HG03575 (cell line): ENCODE results near the gene DNAH6.

Source experiments
- ATAC-seq: cut with Tn5 transposase; IDR thresholded peaks from one replicate; pipeline ENCODE4 v1.9.1; 2021; ENCODE audit not compliant: unreplicated experiment, insufficient number of reproducible peaks, low FRiP score; ENCODE audit errors: extremely low read depth

The DNAH6 gene

GRCh38 chr2:84654414-84654813, 138.1 kb downstream of the DNAH6 start:
- ATAC-seq, result no peak

DNA sequence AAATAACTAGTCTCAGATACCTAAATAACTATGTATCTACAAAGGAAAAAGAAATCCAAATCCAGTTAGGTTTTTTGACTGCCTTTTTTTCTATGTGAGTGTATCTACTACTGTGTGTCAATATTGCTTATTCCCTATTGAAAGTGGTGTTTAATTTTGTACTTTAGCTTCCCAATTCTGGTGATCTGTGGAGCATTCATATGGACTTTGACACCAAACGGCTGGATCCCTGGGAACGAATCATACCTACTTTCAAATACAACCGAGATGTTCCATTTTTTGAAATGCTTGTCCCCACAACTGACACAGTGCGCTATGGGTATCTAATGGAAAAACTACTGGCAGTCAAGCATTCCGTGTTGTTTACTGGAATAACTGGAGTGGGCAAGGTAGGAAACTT, 152.8 kb downstream of the DNAH6 start:
- ATAC-seq, result no peak

GRCh38 chr2:84674099-84674498, 157.8 kb downstream of the DNAH6 start:
- ATAC-seq, result no peak

DNA sequence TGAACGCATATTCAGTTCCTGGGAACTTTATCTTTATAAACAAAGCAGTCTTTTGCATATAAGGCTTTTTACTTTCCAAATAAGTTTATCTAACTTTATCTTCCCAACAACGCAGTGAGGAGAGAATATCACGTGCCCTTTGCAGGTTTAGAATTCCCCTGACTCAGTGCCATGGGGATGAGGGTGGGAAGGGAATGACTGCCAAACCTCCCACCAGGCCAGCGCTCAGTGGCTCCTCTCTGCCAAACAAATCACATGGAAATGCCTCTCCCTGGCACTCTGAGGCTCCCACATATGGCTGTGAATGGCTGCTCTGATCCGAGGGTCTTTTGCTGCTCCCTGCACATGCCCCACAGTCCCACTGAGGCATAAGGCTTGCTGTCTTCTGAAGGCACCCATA, 158.3 kb downstream of the DNAH6 start:
- no peak for ATAC-seq

GRCh38 chr2:84676295-84676694, 160.0 kb downstream of the DNAH6 start:
- ATAC-seq, result no peak

DNA sequence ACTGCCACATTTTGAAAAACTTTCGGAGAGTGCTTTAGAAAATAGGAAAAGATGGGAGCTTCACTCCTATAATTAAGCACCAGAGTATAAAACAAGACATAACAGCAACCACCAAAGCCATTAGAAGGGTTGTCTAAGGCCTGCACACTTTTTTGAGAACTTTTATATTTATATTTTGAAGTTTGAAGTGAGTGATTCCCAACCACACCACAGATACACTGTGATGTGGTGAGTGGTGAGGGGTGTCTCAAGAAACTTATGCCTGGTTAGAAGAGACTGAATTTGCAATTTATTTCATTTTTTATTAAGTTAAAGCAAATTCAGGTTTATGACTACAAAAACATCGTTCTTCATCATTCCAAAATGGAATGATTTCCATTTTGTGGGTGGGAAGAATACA, 161.9 kb downstream of the DNAH6 start:
- no peak for ATAC-seq

DNA sequence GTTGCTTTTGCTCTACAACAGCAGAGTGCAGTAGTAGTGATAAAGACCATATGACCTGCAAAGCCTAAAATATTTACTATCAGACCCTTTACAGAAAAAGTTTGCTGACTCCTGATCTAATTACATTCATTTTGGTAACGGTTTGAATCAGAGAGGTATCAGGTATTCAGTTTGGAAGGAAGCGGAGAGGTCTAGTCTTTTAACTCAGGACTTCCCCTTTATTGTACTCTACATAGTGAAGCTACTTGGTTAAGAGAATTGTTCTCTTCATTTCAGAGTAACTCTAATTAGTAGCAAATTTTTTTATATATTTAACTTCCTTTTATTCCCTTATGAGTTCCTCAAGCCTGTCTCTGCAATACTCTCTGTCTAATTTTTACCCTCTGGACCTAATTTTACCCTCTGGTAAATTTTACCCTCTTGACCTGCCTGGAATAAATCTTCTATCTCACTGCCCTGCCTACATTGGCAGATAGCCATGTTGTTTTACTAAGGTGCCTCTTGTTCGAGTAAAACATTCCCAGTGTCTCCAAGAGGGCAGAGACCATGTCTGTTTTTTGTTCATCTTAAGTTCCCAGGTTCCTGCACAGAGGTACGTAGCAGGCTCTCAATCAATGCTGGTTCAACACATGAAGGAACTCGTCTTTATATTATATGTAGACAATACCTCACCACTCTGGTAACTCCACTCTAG, 170.6 kb downstream of the DNAH6 start:
- ATAC-seq, result no peak

DNA sequence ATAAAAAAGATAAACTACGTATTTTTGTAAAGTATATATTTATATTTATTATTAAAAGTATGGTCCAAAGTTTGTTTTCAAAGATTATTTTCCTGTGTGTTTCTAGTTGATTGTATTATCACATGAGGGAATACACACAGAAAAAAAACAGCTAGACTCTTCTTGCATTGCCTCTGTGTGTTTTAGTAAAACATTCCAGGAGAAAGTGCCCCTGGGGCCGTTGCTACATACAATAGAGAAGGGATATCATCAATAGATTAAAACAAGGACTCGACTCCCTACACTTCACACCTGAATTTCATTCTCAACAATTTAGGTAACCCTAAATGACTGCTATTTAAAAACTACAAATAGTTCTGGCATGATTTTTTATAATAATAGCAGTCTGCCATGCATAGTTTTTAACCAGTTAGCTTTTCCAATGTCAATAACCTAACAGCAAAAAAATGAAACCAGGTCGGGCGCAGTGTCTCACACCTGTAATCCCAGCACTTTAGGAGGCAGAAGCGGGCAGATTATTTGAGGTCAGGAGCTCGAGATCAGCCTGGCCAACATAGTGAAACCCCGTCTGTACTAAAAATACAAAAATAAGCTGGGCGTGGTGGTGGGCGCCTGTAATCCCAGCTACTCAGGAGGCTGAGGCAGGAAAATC, 171.3 kb downstream of the DNAH6 start:
- no peak for ATAC-seq

GRCh38 chr2:84690225-84690624, 173.9 kb downstream of the DNAH6 start:
- ATAC-seq, result no peak

DNA sequence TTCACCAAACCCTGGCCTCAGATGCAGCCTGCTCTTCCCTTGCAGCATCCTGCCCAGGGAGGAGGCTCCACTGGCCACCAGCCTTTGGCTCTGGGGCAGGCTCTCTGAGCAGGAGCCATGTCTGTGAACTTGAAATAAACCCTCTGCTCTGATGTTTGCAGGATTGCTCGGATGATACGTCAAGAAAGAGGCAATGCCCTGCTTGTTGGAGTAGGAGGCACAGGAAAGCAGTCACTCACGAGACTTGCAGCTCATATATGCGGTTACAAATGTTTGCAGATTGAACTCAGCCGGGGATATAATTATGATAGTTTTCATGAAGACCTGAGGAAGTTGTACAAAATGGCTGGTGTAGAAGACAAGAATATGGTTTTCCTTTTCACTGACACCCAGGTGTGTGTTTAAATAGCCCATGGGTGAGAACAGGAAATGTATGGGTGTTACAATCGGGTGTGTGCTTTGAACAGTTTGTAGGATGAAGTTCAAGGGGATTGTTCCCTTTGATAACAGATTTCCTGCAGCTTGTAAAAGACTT, 177.9 kb downstream of the DNAH6 start:
- no peak for ATAC-seq

- no peak for ATAC-seq
These were observed 181.6 kb downstream of the DNAH6 start for GRCh38 chr2:84697895-84698294.

- ATAC-seq, result no peak
These were observed 183.7 kb downstream of the DNAH6 start for GRCh38 chr2:84700006-84700405.

DNA sequence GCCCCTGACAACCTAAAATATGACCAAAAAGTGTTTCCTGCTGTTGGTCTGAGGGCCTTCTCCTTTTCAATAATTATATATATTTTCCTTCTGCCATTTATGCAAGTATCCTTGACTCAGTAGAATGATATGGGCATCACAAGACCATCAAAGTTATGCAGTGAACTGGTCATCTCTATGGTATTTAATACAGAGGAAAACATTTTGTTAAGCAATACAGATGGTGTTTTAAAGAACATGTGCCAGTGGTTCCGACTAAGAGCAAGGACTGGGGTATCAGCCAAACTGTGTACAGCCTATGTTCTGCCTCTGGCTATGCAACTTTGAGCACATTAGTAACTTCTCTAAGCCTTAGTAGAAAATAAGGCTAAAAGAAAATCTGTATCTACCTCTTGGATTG, 185.6 kb downstream of the DNAH6 start:
- ATAC-seq, result no peak

DNA sequence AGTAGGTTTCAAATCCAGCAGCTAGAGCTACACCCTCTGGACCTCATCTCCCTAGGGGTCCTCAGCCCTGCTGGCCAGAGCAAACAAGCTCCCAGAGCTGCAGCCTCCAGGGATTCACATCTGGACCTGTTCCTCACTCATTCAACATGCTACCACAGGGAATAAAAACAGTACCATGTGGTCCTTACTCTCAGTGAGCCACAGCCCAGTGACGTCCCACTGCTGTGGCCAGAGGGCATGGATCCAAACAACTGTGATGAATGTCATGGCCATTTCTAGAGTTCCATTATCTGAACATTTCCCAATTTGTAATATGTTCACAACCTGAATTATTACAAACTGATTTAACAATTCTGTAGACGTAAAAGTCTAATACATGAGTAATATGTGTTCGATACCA, 186.6 kb downstream of the DNAH6 start:
- no peak for ATAC-seq

DNA sequence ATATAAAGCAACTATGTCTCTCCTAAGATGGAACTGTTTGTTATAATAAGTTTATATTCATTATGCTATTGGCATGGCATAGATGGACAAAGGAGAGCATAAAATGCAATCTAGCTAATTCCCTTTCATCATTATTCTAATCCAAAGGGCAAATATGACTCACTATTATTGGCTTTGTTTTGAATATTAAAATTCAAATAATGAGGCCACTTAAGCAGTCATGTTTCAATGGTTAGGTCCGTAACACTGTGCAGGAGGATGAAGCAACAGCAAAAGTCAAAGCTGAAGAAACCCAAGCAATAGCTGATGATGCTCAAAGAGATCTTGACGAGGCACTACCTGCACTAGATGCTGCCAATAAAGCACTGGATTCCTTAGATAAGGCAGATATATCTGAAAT, 187.5 kb downstream of the DNAH6 start:
- no peak for ATAC-seq

GRCh38 chr2:84704505-84705244, 188.4 kb downstream of the DNAH6 start:
- no peak for ATAC-seq

DNA sequence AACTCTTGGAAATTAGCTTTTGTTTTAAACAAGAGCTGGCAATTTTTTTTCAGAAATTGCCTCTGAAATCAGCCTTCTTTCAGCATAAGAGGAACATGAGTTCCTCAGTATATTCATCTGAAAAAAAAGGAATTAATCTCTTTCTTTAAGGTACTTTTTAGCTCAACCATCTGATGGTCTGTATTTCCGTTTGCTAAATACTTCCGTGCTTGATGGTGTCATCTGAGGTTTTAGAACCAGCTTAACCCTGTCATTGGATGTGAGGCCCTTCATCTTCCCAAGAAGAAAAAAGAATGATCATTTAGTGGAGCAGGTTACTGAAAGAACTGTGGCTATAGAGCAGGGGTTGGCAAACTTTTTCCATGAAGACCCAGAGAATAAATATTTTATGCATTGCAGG, 189.6 kb downstream of the DNAH6 start:
- no peak for ATAC-seq

DNA sequence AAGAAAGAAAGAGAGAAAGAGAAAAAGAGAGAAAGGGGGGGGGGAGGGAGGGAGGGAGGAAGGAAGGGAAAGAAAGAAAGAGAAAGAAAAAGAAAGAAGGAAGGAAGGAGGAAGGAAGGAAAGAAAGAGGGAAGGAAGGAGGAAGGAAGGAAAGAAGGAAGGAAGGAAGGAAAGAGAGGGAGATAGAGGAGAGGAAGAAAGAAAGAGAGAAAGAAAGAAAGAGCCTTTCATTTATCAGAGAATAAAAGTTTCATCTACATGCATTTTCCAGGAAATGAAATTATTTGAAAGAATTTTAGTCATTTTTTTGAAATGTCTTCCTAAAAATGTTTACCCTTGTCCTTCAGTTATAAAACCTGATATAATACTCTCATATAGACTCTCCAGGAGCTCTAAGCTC, 192.1 kb downstream of the DNAH6 start:
- ATAC-seq, result no peak

- ATAC-seq, result no peak
These were observed 195.4 kb downstream of the DNAH6 start for GRCh38 chr2:84711651-84712050.

DNA sequence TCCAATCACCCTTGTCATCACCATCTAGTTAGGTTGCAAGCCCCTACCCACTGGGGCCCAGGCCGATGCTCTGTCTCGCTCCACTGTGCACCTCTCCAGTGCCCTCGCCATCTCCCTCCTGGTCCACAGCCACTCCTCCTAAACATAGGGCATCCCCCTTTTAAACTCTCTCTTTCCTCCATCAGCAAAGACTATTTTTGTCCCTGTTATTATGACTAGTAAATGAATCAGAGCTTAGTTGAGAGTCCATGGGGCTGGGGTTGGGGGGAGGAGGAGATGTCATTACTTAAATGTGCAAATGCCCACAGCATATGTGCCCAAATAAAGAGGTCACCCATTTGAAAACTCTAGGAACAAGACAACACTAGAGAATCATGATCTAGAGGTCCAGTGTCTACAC, 197.1 kb downstream of the DNAH6 start:
- no peak for ATAC-seq
